CD4-positive, alpha-beta T cell treated with Interleukin-17A for 1 hour (primary cell): ENCODE data around the gene CFAP20.
"Not testable (repeated sequence)": the region's sequence is repeated elsewhere in the genome, so short reads cannot be mapped to it uniquely, and the experiment has no call there.

Experiments used
- DNase-seq: peaks from one replicate; pipeline ENCODE4 v3.0.0-alpha.2; 2020

CFAP20 gene

GRCh38 chr16:58095575-58095960 lies 33.6 kb downstream of the CFAP20 start:
- DNase-seq, result not testable (repeated sequence)

GRCh38 chr16:58094791-58095574 lies 34.2 kb downstream of the CFAP20 start:
- DNase-seq, result no peak

GRCh38 chr16:58094026-58094425 lies 35.2 kb downstream of the CFAP20 start:
- DNase-seq, result no peak

- DNase-seq, result not testable (repeated sequence)
Observed at GRCh38 chr16:58090396-58090795, 38.8 kb downstream of the CFAP20 start.

GRCh38 chr16:58088091-58088490 lies 41.1 kb downstream of the CFAP20 start:
- no peak for DNase-seq

- DNase-seq, result no peak
Observed at GRCh38 chr16:58087209-58087913, 41.8 kb downstream of the CFAP20 start.

- no peak for DNase-seq
Observed at GRCh38 chr16:58086381-58087208, 42.6 kb downstream of the CFAP20 start.

- DNase-seq, result no peak
Observed at GRCh38 chr16:58085584-58086251, 43.5 kb downstream of the CFAP20 start.

GRCh38 chr16:58085171-58085570 lies 44.0 kb downstream of the CFAP20 start:
- DNase-seq, result no peak

GRCh38 chr16:58084635-58085034 lies 44.5 kb downstream of the CFAP20 start:
- no peak for DNase-seq

GRCh38 chr16:58082381-58082780 lies 46.8 kb downstream of the CFAP20 start:
- DNase-seq, result no peak

- not testable (repeated sequence) for DNase-seq
Observed at GRCh38 chr16:58080657-58081056, 48.5 kb downstream of the CFAP20 start.

- no peak for DNase-seq
Observed at GRCh38 chr16:58077796-58078195, 51.4 kb downstream of the CFAP20 start.

- no peak for DNase-seq
Observed at GRCh38 chr16:58076514-58076913, 52.7 kb downstream of the CFAP20 start.

GRCh38 chr16:58074657-58075056 lies 54.5 kb downstream of the CFAP20 start:
- no peak for DNase-seq

GRCh38 chr16:58073086-58073485 lies 56.1 kb downstream of the CFAP20 start:
- DNase-seq, result not testable (repeated sequence)

GRCh38 chr16:58072134-58072533 lies 57.0 kb downstream of the CFAP20 start:
- not testable (repeated sequence) for DNase-seq

- no peak for DNase-seq
Observed at GRCh38 chr16:58070585-58070984, 58.6 kb downstream of the CFAP20 start.
